Fibroblast of the aortic adventitia (primary cell): ENCODE results near the gene PARP1. TPM values are rescaled to one million over a fixed set of nuclear protein-coding genes. Genes with fewer than 3 reads are reported as not detected.
A peak's percentile ranks its signal among the peaks of the same experiment; 100 is the strongest.

Source experiments
- DNase-seq: peaks from one replicate; pipeline ENCODE4 v3.0.0-alpha.2; 2010; ENCODE audit warnings: low read depth
- H3K4me3 ChIP-seq: 2 replicates; pipeline ENCODE4 v1.5.1; 2011; ENCODE audit warnings: low read depth, mild to moderate bottlenecking, control low read depth, low read length, moderate library complexity
- total RNA-seq: library from RNA; depleted of rRNA; stranded (reverse); fragments of >200 nt; gene quantifications from 2 replicates; pipeline ENCODE4 v1.2.3, GENCODE V29; 2012; ENCODE audit warnings: low replicate concordance
- TF ChIP-seq, protein P1 (sequence below): IDR thresholded peaks from 2 replicates; pipeline ENCODE4 v1.5.1; 2011; ENCODE audit warnings: mild to moderate bottlenecking, low read length, control low read depth, inconsistent platforms; ENCODE audit not compliant: insufficient read depth

Gene PARP1
- total RNA-seq, 1 donor, result 67.8 TPM

- TF ChIP-seq, protein P1, sequence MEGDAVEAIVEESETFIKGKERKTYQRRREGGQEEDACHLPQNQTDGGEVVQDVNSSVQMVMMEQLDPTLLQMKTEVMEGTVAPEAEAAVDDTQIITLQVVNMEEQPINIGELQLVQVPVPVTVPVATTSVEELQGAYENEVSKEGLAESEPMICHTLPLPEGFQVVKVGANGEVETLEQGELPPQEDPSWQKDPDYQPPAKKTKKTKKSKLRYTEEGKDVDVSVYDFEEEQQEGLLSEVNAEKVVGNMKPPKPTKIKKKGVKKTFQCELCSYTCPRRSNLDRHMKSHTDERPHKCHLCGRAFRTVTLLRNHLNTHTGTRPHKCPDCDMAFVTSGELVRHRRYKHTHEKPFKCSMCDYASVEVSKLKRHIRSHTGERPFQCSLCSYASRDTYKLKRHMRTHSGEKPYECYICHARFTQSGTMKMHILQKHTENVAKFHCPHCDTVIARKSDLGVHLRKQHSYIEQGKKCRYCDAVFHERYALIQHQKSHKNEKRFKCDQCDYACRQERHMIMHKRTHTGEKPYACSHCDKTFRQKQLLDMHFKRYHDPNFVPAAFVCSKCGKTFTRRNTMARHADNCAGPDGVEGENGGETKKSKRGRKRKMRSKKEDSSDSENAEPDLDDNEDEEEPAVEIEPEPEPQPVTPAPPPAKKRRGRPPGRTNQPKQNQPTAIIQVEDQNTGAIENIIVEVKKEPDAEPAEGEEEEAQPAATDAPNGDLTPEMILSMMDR, result peak; percentile 64
- peak; percentile 35 for DNase-seq
- H3K4me3 ChIP-seq, result no peak overlapping the region
Observed at GRCh38 chr1:226424221-226425003, 16.5 kb upstream of the PARP1 start.

GRCh38 chr1:226422478-226422877, 14.6 kb upstream of the PARP1 start:
- TF ChIP-seq, protein P1, result no peak
- H3K4me3 ChIP-seq, result no peak overlapping the region
- DNase-seq, result no peak

DNA sequence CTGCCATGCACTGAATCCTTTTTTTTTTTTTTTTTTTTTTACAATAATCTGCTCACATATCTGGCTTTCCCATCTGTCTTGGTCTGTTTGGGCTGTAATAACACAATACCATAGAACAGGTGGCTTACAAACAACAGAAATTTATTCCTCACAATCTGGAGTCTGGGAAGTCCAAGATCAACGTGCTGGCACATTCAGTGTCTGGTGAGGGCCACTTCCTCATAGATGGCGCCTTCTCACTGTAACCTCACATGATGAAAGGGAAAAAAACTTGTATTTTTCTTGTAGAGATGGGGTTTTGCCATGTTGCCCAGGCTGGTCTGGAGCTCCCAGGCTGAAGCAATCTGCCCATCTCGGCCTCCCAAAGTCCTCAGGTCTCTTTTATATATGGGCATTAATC, 13.0 kb upstream of the PARP1 start:
- TF ChIP-seq, protein P1, result no peak
- no peak for DNase-seq
- H3K4me3 ChIP-seq, result no peak overlapping the region

GRCh38 chr1:226420328-226420727, 12.4 kb upstream of the PARP1 start:
- H3K4me3 ChIP-seq, result no peak overlapping the region
- DNase-seq, result no peak
- TF ChIP-seq, protein P1, result no peak

GRCh38 chr1:226419284-226420029, 11.6 kb upstream of the PARP1 start:
- H3K4me3 ChIP-seq, result no peak overlapping the region
- TF ChIP-seq, protein P1, result no peak
- no peak for DNase-seq

DNA sequence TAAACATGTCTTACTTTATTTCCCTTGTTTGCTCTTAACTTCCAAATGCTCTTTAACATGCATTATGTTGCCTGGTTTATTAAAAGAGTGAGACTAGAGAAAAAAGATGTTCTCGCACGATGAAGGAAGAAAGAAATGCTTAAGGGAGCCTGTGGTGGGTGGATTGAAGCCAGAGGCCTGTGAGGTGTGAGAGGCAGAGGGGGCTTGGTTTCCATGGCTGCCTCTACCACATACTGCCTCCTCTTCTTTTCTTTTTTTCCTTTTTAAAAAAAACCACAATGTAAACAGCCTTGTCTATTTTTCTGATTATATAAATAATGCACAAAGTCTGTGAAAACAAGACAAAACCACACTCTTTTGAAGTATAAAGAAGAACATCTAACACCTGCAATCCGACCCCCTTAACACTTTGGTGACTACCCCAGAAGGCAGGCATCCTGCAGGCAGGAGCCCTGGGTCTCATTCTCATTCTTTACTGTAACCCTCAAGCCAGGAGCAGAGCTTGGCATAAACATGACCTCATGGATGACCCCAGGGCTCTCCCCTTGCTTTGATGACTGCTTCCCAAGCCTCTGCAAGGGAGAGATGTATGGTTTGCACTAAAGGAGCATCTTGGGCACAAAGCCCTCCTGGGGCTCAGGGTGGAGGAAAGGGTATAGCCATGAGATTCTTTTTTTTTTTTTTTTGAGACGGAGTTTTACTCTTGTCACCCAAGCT, 10.1 kb upstream of the PARP1 start:
- no peak overlapping the region for H3K4me3 ChIP-seq

More for the DNA sequence above, 10.1 kb upstream of the PARP1 start:
- TF ChIP-seq, protein P1, result no peak
- DNase-seq, result no peak
